Endothelial cell of umbilical vein (primary cell): ENCODE measurements around the gene PTGER4. TPM values are rescaled to one million over a fixed set of nuclear protein-coding genes. Genes with fewer than 3 reads are reported as not detected.

ENCODE experiments used
- BruUV-seq: library from RNA; stranded (reverse); fragments of 400-500 nt; replicated peaks from 2 replicates; lab custom pipeline; 2021; lab: Mats Ljungman, UMichigan
- CTCF ChIA-PET: fragments of 300-600, 350-600 bp; sonication (Branson Sonifier 250); formaldehyde crosslinking; loops from one replicate; lab custom pipeline; 2021; ENCODE audit warnings: antibody characterized with exemption, inconsistent platforms; lab: Charles Lee
- POLR2A ChIA-PET: fragments of 300-600, 350-600 bp; sonication (Branson Sonifier 250); formaldehyde crosslinking; loops from one replicate; lab custom pipeline; 2021; ENCODE audit warnings: antibody characterized with exemption, inconsistent platforms; lab: Charles Lee
- DNase-seq: peaks from one replicate; pipeline ENCODE4 v3.0.0-alpha.2; 2011; ENCODE audit warnings: low read depth, low spot score
- FAIRE-seq: peaks from 2 replicates; lab custom pipeline; 2011; peaks lifted over from hg19 to GRCh38; lab: Jason Lieb, UNC
- H2AFZ ChIP-seq: 2 replicates; pipeline ENCODE4 v1.6.0; 2012; ENCODE audit warnings: low read depth, low read length, control low read depth, inconsistent platforms
- H3K27ac ChIP-seq: 2 replicates; pipeline ENCODE4 v1.5.1; 2011; ENCODE audit warnings: low read depth, mild to moderate bottlenecking, control low read depth, low read length, moderate library complexity; ENCODE audit not compliant: insufficient read depth
- H3K27me3 ChIP-seq, 2 experiments: 2 replicates each; pipeline versions ENCODE4 v1.6.0 to v1.6.1; 2011; ENCODE audit warnings: low read length in 2 of 2, mixed read lengths in 1 of 2; ENCODE audit not compliant: control insufficient read depth in 2 of 2, insufficient read depth in 2 of 2
- H3K36me3 ChIP-seq, 2 experiments: 2 replicates in 1 of 2; 3 replicates in 1 of 2; pipeline ENCODE4 v1.5.1; 2011; ENCODE audit warnings: low read length in 2 of 2, mild to moderate bottlenecking in 1 of 2, moderate library complexity in 1 of 2; ENCODE audit not compliant: control insufficient read depth in 2 of 2, insufficient read depth in 2 of 2; ENCODE audit errors: extremely low read depth in 1 of 2
- H3K4me1 ChIP-seq: 3 replicates; pipeline ENCODE4 v1.5.1; 2011; ENCODE audit warnings: mild to moderate bottlenecking, low read length; ENCODE audit not compliant: control insufficient read depth, insufficient read depth; ENCODE audit errors: extremely low read depth
- H3K4me2 ChIP-seq: 2 replicates; pipeline ENCODE4 v1.6.1; 2011; ENCODE audit warnings: low read length, control low read depth, mixed read lengths; ENCODE audit not compliant: insufficient read depth
- H3K4me3 ChIP-seq, 3 experiments: fragments of 200-600 bp in 1 of 3; sonication (generic), shearing (Covaris generic) in 1 of 3; replicated peaks in 1 of 3; 2 replicates each; pipeline ENCODE4 v1.5.1; 2011 to 2016; ENCODE audit warnings: control low read depth in 3 of 3, low read length in 3 of 3, mild to moderate bottlenecking in 2 of 3, inconsistent platforms in 1 of 3, low read depth in 1 of 3, moderate library complexity in 1 of 3; ENCODE audit not compliant: insufficient read depth in 1 of 3
- H3K79me2 ChIP-seq: 2 replicates; pipeline ENCODE4 v1.6.0; 2012; ENCODE audit warnings: low read length, inconsistent platforms; ENCODE audit not compliant: control insufficient read depth, insufficient read depth
- H3K9ac ChIP-seq: replicated peaks from 2 replicates; pipeline ENCODE3; 2011; ENCODE audit warnings: low read length, control low read depth; ENCODE audit not compliant: insufficient read depth; ENCODE audit errors: extremely low read depth
- H3K9me1 ChIP-seq: replicated peaks from 3 replicates; pipeline ENCODE4 v1.6.0; 2011; ENCODE audit warnings: mild to moderate bottlenecking, low read length; ENCODE audit not compliant: control insufficient read depth, insufficient read depth; ENCODE audit errors: extremely low read depth
- H3K9me3 ChIP-seq: replicated peaks from 2 replicates; pipeline ENCODE4 v1.5.1; 2012; ENCODE audit warnings: low read length, inconsistent platforms; ENCODE audit not compliant: control insufficient read depth, insufficient read depth
- H4K20me1 ChIP-seq: replicated peaks from 2 replicates; pipeline ENCODE3; 2011; ENCODE audit warnings: mild to moderate bottlenecking, low read length; ENCODE audit not compliant: control insufficient read depth, insufficient read depth; ENCODE audit errors: extremely low read depth
- CTCF ChIP-seq, 2 donors: IDR thresholded peaks; 1 replicate in 1 of 2; 2 replicates in 1 of 2; pipeline ENCODE4 v1.5.1; 2011; ENCODE audit warnings: low read length in 2 of 2, mild to moderate bottlenecking in 2 of 2, moderate library complexity in 2 of 2, control low read depth in 1 of 2, inconsistent platforms in 1 of 2, low read depth in 1 of 2; ENCODE audit not compliant: insufficient read depth in 1 of 2; ENCODE audit errors: extremely low read depth in 1 of 2
- EZH2 ChIP-seq: IDR thresholded peaks from 2 replicates; pipeline ENCODE4 v1.6.1; 2012; ENCODE audit warnings: borderline replicate concordance, low read depth, mild to moderate bottlenecking, moderate library complexity, low read length, inconsistent platforms; ENCODE audit not compliant: severe bottlenecking
- FOS ChIP-seq: IDR thresholded peaks from 2 replicates; pipeline ENCODE4 v1.6.1; 2011; ENCODE audit warnings: mild to moderate bottlenecking, low read length, moderate library complexity, borderline replicate concordance; ENCODE audit not compliant: insufficient read depth
- GATA2 ChIP-seq: IDR thresholded peaks from 2 replicates; pipeline ENCODE4 v1.7.0; 2011; ENCODE audit warnings: low read depth, mild to moderate bottlenecking, moderate library complexity, mixed read lengths, low read length; ENCODE audit not compliant: insufficient read length, insufficient read depth
- JUN ChIP-seq: IDR thresholded peaks from 2 replicates; pipeline ENCODE4 v1.6.1; 2011; ENCODE audit warnings: borderline replicate concordance, low read depth; ENCODE audit not compliant: insufficient read length, insufficient read depth
- MYC ChIP-seq: IDR thresholded peaks from one replicate; pipeline ENCODE4 v1.6.1; 2011; ENCODE audit warnings: mild to moderate bottlenecking, low read depth, low read length
- POLR2A ChIP-seq: IDR thresholded peaks from 2 replicates; pipeline ENCODE4 v1.6.1; 2012; ENCODE audit warnings: low read depth, mild to moderate bottlenecking, control low read depth, low read length
- POLR2AphosphoS5 ChIP-seq: IDR thresholded peaks from 2 replicates; pipeline ENCODE4 v1.6.1; 2012; ENCODE audit warnings: low read depth, mild to moderate bottlenecking, control low read depth, low read length, moderate library complexity; ENCODE audit not compliant: insufficient read depth
- dilution Hi-C: fragments of 300-500 bp; cut with MboI; formaldehyde crosslinking; loops from one replicate; pipeline ENCODE4 v1.15.0; 2019; ENCODE audit warnings: low sequenced_read_pairs; ENCODE audit not compliant: extremely low pct_ligation_motif_present
- intact Hi-C: fragments of 100-400 bp; cut with micrococcal nuclease; formaldehyde crosslinking; loops from one replicate; pipeline ENCODE4 v1.10.0; 2022
- polyA plus RNA-seq, 4 experiments: library from polyadenylated mRNA; depleted of rRNA in 3 of 4; stranded (reverse) in 3 of 4; unstranded in 1 of 4; fragments of >200 nt; gene quantifications; 2 replicates each; pipeline versions ENCODE4 v1.2.1 to v1.2.3, GENCODE V29; 2011 to 2012; ENCODE audit warnings: missing spikeins in 1 of 4
- total RNA-seq: library from RNA; stranded (reverse); gene quantifications from 2 replicates; pipeline ENCODE4 v1.2.3, GENCODE V29; 2021
- TF ChIP-seq, protein P1 (sequence below): IDR thresholded peaks from 2 replicates; pipeline ENCODE4 v1.6.1; 2011; ENCODE audit not compliant: insufficient read depth, insufficient read length

PTGER4 gene
- total and polyA plus RNA-seq, 2 donors (not counting 3 experiments of a cell fraction or from before 2014, with no cell fraction given), result 23.6 to 37.4 TPM

DNA sequence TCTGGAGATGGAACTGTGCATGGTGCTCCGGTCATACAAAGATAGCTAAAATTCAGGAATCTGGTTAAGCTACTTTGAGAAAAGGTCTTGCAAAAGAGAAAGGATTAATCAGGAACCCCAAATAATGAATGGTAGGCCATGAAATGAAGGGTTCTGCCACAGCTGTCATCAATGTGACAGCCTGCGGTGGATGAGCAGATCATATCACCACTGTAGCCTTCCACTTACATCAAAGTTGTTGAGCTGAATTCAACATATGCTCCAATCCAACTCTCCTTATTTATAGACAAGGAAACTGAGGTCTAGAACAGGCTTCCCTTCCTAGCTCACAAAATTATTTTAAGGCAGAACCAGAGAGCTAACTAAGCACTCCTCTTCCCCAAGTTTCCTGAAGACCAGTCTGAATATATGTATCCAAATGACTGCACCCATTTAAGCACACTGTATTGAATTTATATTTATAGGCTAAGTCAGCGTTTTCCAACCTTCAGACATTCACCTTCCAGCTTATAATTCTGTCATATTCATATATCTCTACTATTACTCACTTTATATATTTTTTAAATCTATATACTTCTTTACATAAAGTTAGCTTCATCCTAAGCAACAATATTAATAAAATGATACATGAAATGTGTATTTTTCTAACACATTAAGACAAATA, 13.9 kb upstream of the PTGER4 start:
- Histone ChIP-seq H3K4me3 (no peak overlapping the region), H3K9me1 (no peaks in the 10 kb centered on the region), H3K9me3 (no peaks in the 10 kb centered on the region), H3K9ac (no peak overlapping the region), H2AFZ (no peak overlapping the region), H3K4me1 (no peaks in the 10 kb centered on the region), H3K27me3 (no peaks in the 10 kb centered on the region), H3K79me2 (no peaks in the 10 kb centered on the region), H3K27ac (no peak overlapping the region), H4K20me1 (no peaks in the 10 kb centered on the region), H3K36me3 (no peaks in the 10 kb centered on the region), H3K4me2 (no peak overlapping the region)
- CTCF ChIA-PET, result interaction anchor here (0.9 to 1.1 kb wide), 3 partner anchors 45 to 235 kb away, joined by 3 read pairs; no protein-coding TSS in a partner anchor
- no peak for DNase-seq
- no peak for TF ChIP-seq FOS
- no peak for TF ChIP-seq POLR2AphosphoS5
- no peak for TF ChIP-seq CTCF (IDR thresholded peaks at IDR 0.05; ENCODE audit: extremely low read depth in 1 of 2, insufficient read depth in 1 of 2, low read depth in 1 of 2, low read length in 2 of 2)
- no peak for TF ChIP-seq POLR2A
- TF ChIP-seq MYC, result no peak
- TF ChIP-seq EZH2, result no peak
- TF ChIP-seq, protein P1, sequence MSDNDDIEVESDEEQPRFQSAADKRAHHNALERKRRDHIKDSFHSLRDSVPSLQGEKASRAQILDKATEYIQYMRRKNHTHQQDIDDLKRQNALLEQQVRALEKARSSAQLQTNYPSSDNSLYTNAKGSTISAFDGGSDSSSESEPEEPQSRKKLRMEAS, result no peak
- no peak for TF ChIP-seq GATA2
- no peak for TF ChIP-seq JUN
- dilution Hi-C loops, result no loop called here
- intact Hi-C loops, result no loop called here
- no TSS peak for BruUV-seq
- POLR2A ChIA-PET, result no interaction called here
- FAIRE-seq, result no peak
